Measurements from ENCODE around the gene CPTP.
"Not testable (repeated sequence)": the region's sequence is repeated elsewhere in the genome, so short reads cannot be mapped to it uniquely, and the experiment has no call there.

CPTP gene

DNA sequence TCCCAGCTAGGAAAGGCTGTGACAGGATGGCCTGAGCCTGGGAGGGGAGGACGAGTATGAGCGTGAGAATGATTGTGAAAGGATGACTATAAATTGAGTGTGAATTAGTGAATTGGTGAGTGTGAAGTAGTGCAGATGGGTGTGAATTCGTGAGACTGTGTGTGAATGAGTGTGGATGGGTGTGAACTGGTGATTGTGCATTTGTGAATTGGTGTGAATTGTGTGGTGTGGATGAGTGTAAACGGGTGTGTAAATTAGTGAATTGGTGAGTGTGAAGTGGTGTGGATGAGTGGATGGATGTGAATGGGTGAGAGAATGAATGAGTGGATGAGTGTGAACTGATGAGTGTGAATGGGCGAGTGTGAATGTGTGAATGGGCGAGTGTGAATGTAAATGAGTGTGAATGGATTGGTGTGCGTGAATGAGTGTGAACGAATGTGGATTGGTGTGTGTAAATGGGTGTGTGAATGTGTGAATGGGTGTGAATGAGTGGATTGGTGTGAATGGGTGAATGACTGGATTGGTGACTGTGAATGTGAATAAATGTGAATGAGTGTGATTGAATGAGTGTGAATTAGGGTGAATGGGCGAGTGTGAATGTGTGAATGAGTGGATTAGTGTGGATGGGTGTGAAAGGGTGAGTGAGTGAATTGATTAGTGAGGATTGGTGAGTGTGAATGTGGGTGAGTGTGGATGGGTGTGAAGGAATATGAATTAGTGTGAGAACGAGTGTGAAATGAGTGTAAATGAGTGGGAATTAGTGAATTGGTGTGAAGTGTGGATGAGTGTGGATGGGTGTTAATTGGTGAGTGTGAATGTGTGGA lies 41.5 kb downstream of the CPTP start:
- no peak for DNase-seq (ENCODE audit: low spot score)

DNA sequence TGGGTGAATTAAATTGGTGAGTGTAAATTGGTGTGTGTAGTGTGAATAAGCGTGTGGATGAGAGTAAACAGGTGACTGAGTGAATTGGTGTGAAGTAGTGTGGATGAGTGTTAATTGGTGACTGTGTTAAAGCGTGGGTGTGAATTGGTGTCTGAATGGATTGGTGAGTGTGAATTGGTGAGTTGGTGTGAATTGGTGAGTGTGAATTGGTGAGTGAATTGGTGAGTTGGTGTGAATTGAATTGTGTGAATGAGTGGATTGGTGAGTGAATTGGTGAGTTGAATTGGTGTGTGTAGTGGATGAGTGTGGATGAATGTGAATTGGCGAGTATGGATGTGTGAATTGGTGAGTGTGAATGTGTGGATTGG lies 42.1 kb downstream of the CPTP start:
- DNase-seq (ENCODE audit: low spot score) = no peak

GRCh38 chr1:1367315-1367714 lies 42.7 kb downstream of the CPTP start:
- DNase-seq (ENCODE audit: low spot score) = no peak

- DNase-seq (ENCODE audit: low spot score) = not testable (repeated sequence)
Measured at GRCh38 chr1:1370094-1370493, 45.5 kb downstream of the CPTP start.

GRCh38 chr1:1370771-1371300 lies 46.2 kb downstream of the CPTP start:
- DNase-seq (ENCODE audit: low spot score) = peak; percentile 43

GRCh38 chr1:1371364-1371745 lies 46.8 kb downstream of the CPTP start:
- peak; percentile 44 for DNase-seq (ENCODE audit: low spot score)

- peak; percentile 88 for DNase-seq (ENCODE audit: low spot score)
Measured at GRCh38 chr1:1371746-1372711, 47.4 kb downstream of the CPTP start.

DNA sequence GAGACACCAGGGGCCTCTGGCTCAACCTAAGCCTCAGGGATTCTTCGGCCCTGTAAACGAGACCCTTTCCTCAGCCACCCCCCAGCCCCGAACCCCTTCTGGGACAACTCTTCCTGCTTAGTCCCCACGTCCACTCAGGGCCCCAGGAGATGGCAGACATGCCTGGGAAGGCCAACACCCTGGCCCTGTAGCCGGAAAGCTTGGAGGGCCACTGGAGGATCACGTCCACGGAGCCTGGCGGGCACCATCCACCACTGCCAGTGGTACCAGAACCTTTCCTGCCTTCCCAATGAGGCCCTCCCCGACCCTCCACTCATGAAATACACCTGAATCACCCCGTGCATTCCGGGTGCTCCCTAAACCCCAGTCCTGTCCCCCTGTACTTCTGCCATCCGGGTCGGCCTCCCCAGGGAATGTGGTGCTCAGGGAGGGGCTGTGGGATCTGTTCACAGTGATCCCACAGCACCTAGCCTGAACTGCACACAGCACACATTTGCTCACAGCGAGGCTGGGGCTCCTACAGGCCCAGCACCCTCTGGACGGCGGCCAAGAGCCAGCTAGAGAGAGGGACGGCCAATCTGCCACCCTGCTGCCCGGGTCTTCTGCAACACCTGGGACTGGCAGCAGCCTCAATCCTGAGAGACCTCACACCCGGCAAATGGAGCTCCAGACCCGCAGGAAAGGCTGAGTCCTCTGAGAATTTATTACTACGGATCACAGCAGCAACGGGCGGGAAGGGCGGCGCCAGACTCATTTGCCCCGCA lies 48.6 kb downstream of the CPTP start:
- no peak for DNase-seq (ENCODE audit: low spot score)

- DNase-seq (ENCODE audit: low spot score) = no peak
Measured at GRCh38 chr1:1373815-1374588, 49.4 kb downstream of the CPTP start.

DNA sequence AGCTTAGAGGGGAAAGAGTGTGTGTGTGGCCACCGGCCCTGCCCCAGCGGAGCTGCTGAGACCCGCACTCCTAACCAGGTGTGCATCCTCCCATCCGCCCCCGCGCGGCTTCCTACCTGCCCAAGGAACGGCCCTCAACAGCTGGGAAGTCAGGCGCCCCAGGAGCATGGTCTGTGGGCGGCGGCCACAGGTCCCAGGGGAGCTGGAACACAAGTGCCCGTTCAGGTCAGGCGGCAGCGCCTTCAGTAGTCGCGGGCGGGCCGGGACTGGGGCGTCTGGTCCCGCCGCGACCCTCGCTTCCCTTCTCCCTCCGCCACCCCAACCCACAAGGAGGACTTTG lies 50.0 kb downstream of the CPTP start:
- no peak for DNase-seq (ENCODE audit: low spot score)

- DNase-seq (ENCODE audit: low spot score) = peak; percentile 98
Measured at GRCh38 chr1:1374929-1375662, 50.5 kb downstream of the CPTP start, which contains the start of gene AURKAIP1. AURKAIP1 (minus strand) TSS chr1:1375207; CDS start chr1:1374756, 451 bp downstream.

DNA sequence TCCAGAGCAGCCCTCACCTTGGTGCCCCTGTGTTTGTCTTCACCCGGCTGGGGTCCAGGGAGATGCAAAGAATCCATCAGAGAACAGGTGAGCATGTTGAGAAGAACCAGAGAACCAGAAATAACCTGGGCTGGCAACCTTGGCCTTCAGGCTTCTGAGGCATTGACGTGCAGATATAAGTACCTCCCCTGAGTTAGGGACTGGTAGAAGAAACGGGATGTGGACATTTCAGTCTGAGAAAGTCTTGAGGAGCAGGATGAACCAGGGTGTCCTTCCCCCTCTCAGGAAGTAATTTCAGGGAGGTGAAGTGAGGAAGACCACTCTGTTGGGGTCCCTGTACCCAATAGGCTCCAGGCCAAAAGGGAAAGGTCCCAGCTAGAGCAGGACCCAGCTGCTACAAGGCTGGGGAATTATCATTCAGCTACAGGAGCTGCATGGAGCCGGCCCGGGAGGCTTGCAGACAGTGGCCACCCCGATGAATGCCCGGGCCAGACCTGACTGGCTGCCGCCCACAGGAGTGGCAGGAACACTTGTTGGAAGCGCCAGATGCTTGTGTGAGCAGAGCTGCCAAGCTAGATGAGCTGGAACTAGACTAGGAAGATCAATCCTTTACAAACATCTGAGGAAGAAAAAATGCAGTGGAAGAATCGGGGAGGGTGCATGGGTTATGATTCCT lies 52.1 kb downstream of the CPTP start:
- DNase-seq (ENCODE audit: low spot score) = peak; percentile 42

DNA sequence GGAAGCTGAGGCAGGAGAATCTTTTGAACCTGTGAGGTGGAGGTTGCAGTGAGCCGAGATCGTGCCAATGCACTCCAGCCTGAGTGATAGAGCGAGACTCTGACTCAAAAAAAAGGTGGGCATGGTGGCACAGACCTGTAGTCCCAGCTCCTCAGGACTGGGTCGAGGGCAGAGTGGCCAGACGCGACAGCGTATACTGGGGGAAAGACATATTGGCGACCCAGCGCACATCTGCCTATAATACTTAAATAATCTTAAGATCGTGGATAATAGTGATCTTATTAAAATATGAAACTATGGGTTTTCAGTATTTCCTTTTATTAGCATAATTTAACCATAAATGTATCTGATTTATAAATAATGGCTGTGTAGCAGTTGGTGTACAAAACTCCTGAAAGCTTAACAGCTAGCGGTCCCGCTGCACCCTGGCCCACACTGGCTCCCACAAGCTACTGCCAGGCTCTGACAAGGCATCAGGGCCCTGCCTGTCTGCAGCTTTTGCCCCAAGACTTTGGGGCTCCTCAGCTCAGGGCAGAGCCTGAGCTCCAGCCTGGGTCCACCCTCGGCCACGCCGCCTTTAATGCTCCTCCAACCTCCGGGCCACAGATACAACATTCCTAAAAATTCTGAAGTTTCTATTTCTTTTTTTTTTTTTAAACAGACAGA lies 53.1 kb downstream of the CPTP start:
- no peak for DNase-seq (ENCODE audit: low spot score)

All from ecto neural progenitor cell (in vitro differentiated cells).